Suprapubic skin (tissue), 4 donors: ENCODE results near the gene B3GALT6.

Source experiments
- EP300 ChIP-seq: sonication (generic); formaldehyde crosslinking; IDR thresholded peaks from one replicate; pipeline ENCODE4 v1.6.1; 2017; ENCODE audit warnings: antibody characterized with exemption
- POLR2A ChIP-seq, 2 donors: fragments of 450-650 bp; IDR thresholded peaks; one replicate each; pipeline ENCODE4 v1.6.1; 2017; ENCODE audit warnings: antibody characterized with exemption in 2 of 2, mild to moderate bottlenecking in 2 of 2, moderate library complexity in 2 of 2
- POLR2AphosphoS5 ChIP-seq, 3 donors: sonication (generic); formaldehyde crosslinking; IDR thresholded peaks; one replicate each; pipeline ENCODE4 v1.6.1; 2017; ENCODE audit warnings: antibody characterized with exemption in 3 of 3
- TF ChIP-seq, protein P1 (sequence below), 2 donors: fragments of 200-600 bp in 1 of 2; fragments of 450-650 bp in 1 of 2; sonication (generic) in 1 of 2; IDR thresholded peaks; one replicate each; pipeline ENCODE4 v1.5.1; 2016 to 2019; ENCODE audit warnings: antibody characterized with exemption in 2 of 2, mild to moderate bottlenecking in 1 of 2, moderate library complexity in 1 of 2

DNA sequence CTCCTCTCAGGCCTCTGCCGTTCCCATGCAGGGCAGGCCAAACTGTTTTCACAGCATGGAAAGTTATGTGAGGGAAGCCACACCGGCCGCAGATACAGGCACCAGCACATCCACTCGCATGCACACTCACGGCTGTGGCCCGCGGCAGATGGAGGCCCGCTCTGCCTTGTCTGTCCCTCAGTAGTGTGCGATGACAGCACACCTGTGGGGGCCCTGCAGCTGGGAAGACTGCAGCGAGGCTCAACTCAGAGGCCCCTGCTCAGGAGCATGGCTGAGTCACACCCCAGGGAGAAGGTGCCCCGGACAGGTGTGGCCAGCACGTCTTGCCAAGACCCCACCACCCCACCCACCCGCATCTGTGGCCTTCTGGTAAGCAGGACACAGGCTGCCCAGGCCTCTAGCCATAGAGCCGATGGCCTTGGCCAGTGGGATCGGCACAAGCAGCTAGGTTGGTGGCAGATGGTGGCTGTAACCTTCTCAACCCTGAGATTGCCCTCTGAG is 42.9 kb downstream of the B3GALT6 start:
- TF ChIP-seq, protein P1, sequence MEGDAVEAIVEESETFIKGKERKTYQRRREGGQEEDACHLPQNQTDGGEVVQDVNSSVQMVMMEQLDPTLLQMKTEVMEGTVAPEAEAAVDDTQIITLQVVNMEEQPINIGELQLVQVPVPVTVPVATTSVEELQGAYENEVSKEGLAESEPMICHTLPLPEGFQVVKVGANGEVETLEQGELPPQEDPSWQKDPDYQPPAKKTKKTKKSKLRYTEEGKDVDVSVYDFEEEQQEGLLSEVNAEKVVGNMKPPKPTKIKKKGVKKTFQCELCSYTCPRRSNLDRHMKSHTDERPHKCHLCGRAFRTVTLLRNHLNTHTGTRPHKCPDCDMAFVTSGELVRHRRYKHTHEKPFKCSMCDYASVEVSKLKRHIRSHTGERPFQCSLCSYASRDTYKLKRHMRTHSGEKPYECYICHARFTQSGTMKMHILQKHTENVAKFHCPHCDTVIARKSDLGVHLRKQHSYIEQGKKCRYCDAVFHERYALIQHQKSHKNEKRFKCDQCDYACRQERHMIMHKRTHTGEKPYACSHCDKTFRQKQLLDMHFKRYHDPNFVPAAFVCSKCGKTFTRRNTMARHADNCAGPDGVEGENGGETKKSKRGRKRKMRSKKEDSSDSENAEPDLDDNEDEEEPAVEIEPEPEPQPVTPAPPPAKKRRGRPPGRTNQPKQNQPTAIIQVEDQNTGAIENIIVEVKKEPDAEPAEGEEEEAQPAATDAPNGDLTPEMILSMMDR (IDR thresholded peaks at IDR 0.05), result no peak
- TF ChIP-seq POLR2AphosphoS5 (IDR thresholded peaks at IDR 0.05), result no peak
- TF ChIP-seq POLR2A (IDR thresholded peaks at IDR 0.05), result no peak
- no peak for TF ChIP-seq EP300
